ENCODE measurements around the gene TIAM1.

TIAM1 gene

GRCh38 chr21:31130821-31131220 is 213.2 kb downstream of the TIAM1 start:
- Mint-ChIP-seq H3K36me3 (no peaks in the 10 kb centered on the region), H3K27ac (no peak overlapping the region), H3K4me3 (no peak overlapping the region), H3K27me3 (peaks cover 25% of the 10 kb centered on the region), H3K4me1 (peaks cover 13% of the 10 kb centered on the region), H3K9me3 (no peaks in the 10 kb centered on the region)
- ATAC-seq = no peak

- ATAC-seq = no peak
- peaks cover 4% of the 10 kb centered on the region for H3K27me3 Mint-ChIP-seq
- H3K36me3 Mint-ChIP-seq = no peaks in the 10 kb centered on the region
- no peaks in the 10 kb centered on the region for H3K9me3 Mint-ChIP-seq
- H3K27ac Mint-ChIP-seq = no peak overlapping the region
- H3K4me1 Mint-ChIP-seq = peaks cover 10% of the 10 kb centered on the region
- H3K4me3 Mint-ChIP-seq = no peak overlapping the region
Measured at GRCh38 chr21:31128234-31128633, 215.8 kb downstream of the TIAM1 start.

- H3K27ac Mint-ChIP-seq = no peak overlapping the region
- no peak overlapping the region for H3K4me3 Mint-ChIP-seq
- H3K27me3 Mint-ChIP-seq = no peaks in the 10 kb centered on the region
- no peaks in the 10 kb centered on the region for H3K9me3 Mint-ChIP-seq
- H3K4me1 Mint-ChIP-seq = no peaks in the 10 kb centered on the region
- ATAC-seq = no peak
- H3K36me3 Mint-ChIP-seq = no peaks in the 10 kb centered on the region
Measured at GRCh38 chr21:31124010-31124409, 220.1 kb downstream of the TIAM1 start.

- Mint-ChIP-seq H3K27me3 (no peaks in the 10 kb centered on the region), H3K27ac (no peak overlapping the region), H3K4me1 (no peaks in the 10 kb centered on the region)
Measured at GRCh38 chr21:31119199-31119598, 224.9 kb downstream of the TIAM1 start.

GRCh38 chr21:31117128-31117916 is 226.7 kb downstream of the TIAM1 start:
- ATAC-seq = no peak
- no peak overlapping the region for H3K4me3 Mint-ChIP-seq
- no peaks in the 10 kb centered on the region for H3K9me3 Mint-ChIP-seq
- H3K4me1 Mint-ChIP-seq = no peaks in the 10 kb centered on the region
- H3K27me3 Mint-ChIP-seq = no peaks in the 10 kb centered on the region
- no peaks in the 10 kb centered on the region for H3K36me3 Mint-ChIP-seq
- H3K27ac Mint-ChIP-seq = no peak overlapping the region

More at GRCh38 chr21:31119199-31119598, 224.9 kb downstream of the TIAM1 start:
- H3K4me3 Mint-ChIP-seq = no peak overlapping the region
- H3K9me3 Mint-ChIP-seq = no peaks in the 10 kb centered on the region
- no peaks in the 10 kb centered on the region for H3K36me3 Mint-ChIP-seq
- no peak for ATAC-seq

- Mint-ChIP-seq H3K36me3 (no peaks in the 10 kb centered on the region), H3K9me3 (no peaks in the 10 kb centered on the region), H3K4me1 (no peaks in the 10 kb centered on the region), H3K4me3 (no peak overlapping the region), H3K27ac (no peak overlapping the region), H3K27me3 (no peaks in the 10 kb centered on the region)
- no peak for ATAC-seq
Measured at GRCh38 chr21:31115249-31115648, 228.8 kb downstream of the TIAM1 start.

- peak; percentile 27 for ATAC-seq
- no peaks in the 10 kb centered on the region for H3K36me3 Mint-ChIP-seq
- H3K27me3 Mint-ChIP-seq = no peaks in the 10 kb centered on the region
- H3K4me1 Mint-ChIP-seq = peaks cover 9% of the 10 kb centered on the region
- H3K27ac Mint-ChIP-seq = no peak overlapping the region
- no peaks in the 10 kb centered on the region for H3K9me3 Mint-ChIP-seq
- no peak overlapping the region for H3K4me3 Mint-ChIP-seq
Measured at GRCh38 chr21:31111093-31111492, 233.0 kb downstream of the TIAM1 start.

GRCh38 chr21:31110430-31110829 is 233.6 kb downstream of the TIAM1 start:
- Mint-ChIP-seq H3K4me3 (no peak overlapping the region), H3K27me3 (no peaks in the 10 kb centered on the region), H3K4me1 (peaks cover 9% of the 10 kb centered on the region), H3K36me3 (no peaks in the 10 kb centered on the region), H3K9me3 (no peaks in the 10 kb centered on the region), H3K27ac (no peak overlapping the region)
- ATAC-seq = peak; percentile 37

GRCh38 chr21:31107871-31108270 is 236.2 kb downstream of the TIAM1 start:
- Mint-ChIP-seq H3K27ac (no peak overlapping the region), H3K36me3 (no peaks in the 10 kb centered on the region), H3K27me3 (no peaks in the 10 kb centered on the region), H3K4me1 (peaks cover 14% of the 10 kb centered on the region), H3K4me3 (no peak overlapping the region), H3K9me3 (no peaks in the 10 kb centered on the region)
- ATAC-seq = no peak

- Mint-ChIP-seq H3K4me3 (no peak overlapping the region), H3K9me3 (no peaks in the 10 kb centered on the region), H3K27me3 (no peaks in the 10 kb centered on the region), H3K4me1 (peaks cover 16% of the 10 kb centered on the region), H3K27ac (no peak overlapping the region), H3K36me3 (no peaks in the 10 kb centered on the region)
- ATAC-seq = no peak
Measured at GRCh38 chr21:31107176-31107785, 236.8 kb downstream of the TIAM1 start.

- no peak overlapping the region for H3K4me3 Mint-ChIP-seq
- H3K27me3 Mint-ChIP-seq = peaks cover 13% of the 10 kb centered on the region
- ATAC-seq = no peak
- H3K27ac Mint-ChIP-seq = no peak overlapping the region
- H3K36me3 Mint-ChIP-seq = no peaks in the 10 kb centered on the region
- H3K9me3 Mint-ChIP-seq = no peaks in the 10 kb centered on the region
- H3K4me1 Mint-ChIP-seq = peaks cover 16% of the 10 kb centered on the region
Measured at GRCh38 chr21:31103571-31104265, 240.3 kb downstream of the TIAM1 start.

GRCh38 chr21:31103163-31103562 is 240.9 kb downstream of the TIAM1 start:
- H3K27ac Mint-ChIP-seq = no peak overlapping the region
- peaks cover 15% of the 10 kb centered on the region for H3K4me1 Mint-ChIP-seq
- ATAC-seq = no peak

GRCh38 chr21:31099122-31099521 is 244.9 kb downstream of the TIAM1 start:
- no peak for ATAC-seq
- Mint-ChIP-seq H3K36me3 (no peaks in the 10 kb centered on the region), H3K9me3 (no peaks in the 10 kb centered on the region), H3K27me3 (peaks cover 19% of the 10 kb centered on the region), H3K27ac (no peak overlapping the region), H3K4me1 (peaks cover 7% of the 10 kb centered on the region), H3K4me3 (no peak overlapping the region)

More at GRCh38 chr21:31103163-31103562, 240.9 kb downstream of the TIAM1 start:
- H3K27me3 Mint-ChIP-seq = peaks cover 18% of the 10 kb centered on the region
- no peak overlapping the region for H3K4me3 Mint-ChIP-seq
- H3K36me3 Mint-ChIP-seq = no peaks in the 10 kb centered on the region
- H3K9me3 Mint-ChIP-seq = no peaks in the 10 kb centered on the region

- Mint-ChIP-seq H3K4me3 (no peak overlapping the region), H3K36me3 (no peaks in the 10 kb centered on the region), H3K4me1 (peaks cover 7% of the 10 kb centered on the region), H3K27me3 (peaks cover 24% of the 10 kb centered on the region), H3K9me3 (peaks cover 3% of the 10 kb centered on the region), H3K27ac (no peak overlapping the region)
- peak; percentile 69 for ATAC-seq
Measured at GRCh38 chr21:31098576-31099005, 245.5 kb downstream of the TIAM1 start.

GRCh38 chr21:31092832-31093625 is 251.0 kb downstream of the TIAM1 start:
- peaks cover 22% of the 10 kb centered on the region for H3K27me3 Mint-ChIP-seq
- H3K4me3 Mint-ChIP-seq = no peak overlapping the region
- H3K27ac Mint-ChIP-seq = no peak overlapping the region
- ATAC-seq = no peak
- peaks cover 5% of the 10 kb centered on the region for H3K9me3 Mint-ChIP-seq
- H3K36me3 Mint-ChIP-seq = no peaks in the 10 kb centered on the region
- H3K4me1 Mint-ChIP-seq = no peaks in the 10 kb centered on the region
